IPS-20b (cell line): Measurements from ENCODE around the gene ILKAP.

Experiments used
- H3K27ac ChIP-seq: one replicate; pipeline ENCODE4 v1.5.1; 2013; ENCODE audit warnings: low read length
- H3K27me3 ChIP-seq: 2 replicates; pipeline ENCODE4 v1.6.1; 2013; ENCODE audit warnings: mild to moderate bottlenecking, low read length, inconsistent platforms; ENCODE audit not compliant: insufficient read depth
- H3K36me3 ChIP-seq: 2 replicates; pipeline ENCODE4 v1.6.1; 2013; ENCODE audit warnings: low read depth, mild to moderate bottlenecking, inconsistent platforms, low read length, moderate library complexity; ENCODE audit not compliant: insufficient read depth
- H3K4me1 ChIP-seq: 2 replicates; pipeline ENCODE4 v1.6.1; 2013; ENCODE audit warnings: mild to moderate bottlenecking, control low read depth, inconsistent platforms, low read length, moderate library complexity; ENCODE audit not compliant: insufficient read depth
- H3K4me3 ChIP-seq: 2 replicates; pipeline ENCODE4 v1.5.1; 2013; ENCODE audit warnings: mild to moderate bottlenecking, low read length, inconsistent platforms
- H3K9ac ChIP-seq: 2 replicates; pipeline ENCODE4 v1.6.1; 2013; ENCODE audit warnings: low read depth, mild to moderate bottlenecking, inconsistent platforms, low read length, moderate library complexity
- H3K9me3 ChIP-seq: 2 replicates; pipeline ENCODE4 v1.6.1; 2013; ENCODE audit warnings: mild to moderate bottlenecking, low read depth, low read length, inconsistent platforms; ENCODE audit not compliant: insufficient read depth

ILKAP gene

DNA sequence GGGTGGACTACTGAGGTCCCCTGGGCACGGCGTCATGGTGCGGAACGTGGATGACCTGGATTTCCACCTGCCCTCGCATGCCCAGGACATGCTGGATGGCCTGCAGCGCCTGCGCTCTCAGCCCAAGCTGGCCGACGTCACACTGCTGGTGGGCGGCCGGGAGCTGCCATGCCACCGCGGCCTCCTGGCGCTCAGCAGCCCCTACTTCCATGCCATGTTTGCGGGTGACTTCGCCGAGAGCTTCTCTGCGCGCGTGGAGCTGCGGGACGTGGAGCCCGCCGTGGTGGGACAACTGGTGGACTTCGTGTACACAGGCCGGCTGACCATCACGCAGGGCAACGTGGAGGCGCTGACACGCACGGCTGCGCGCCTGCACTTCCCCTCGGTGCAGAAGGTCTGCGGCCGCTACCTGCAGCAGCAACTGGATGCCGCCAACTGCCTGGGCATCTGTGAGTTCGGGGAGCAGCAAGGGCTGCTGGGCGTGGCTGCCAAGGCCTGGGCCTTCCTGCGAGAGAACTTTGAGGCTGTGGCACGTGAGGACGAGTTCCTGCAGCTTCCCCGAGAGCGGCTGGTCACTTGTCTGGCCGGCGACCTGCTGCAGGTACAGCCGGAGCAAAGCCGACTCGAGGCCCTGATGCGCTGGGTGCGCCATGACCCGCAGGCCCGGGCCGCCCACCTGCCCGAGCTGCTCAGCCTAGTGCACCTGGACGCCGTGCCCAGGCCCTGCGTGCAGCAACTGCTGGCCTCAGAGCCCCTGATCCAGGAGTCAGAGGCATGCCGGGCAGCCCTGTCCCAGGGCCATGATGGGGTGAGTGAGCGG is 62.6 kb downstream of the ILKAP start:
- Histone ChIP-seq H3K4me3 (no peak overlapping the region), H3K9me3 (no peaks in the 10 kb centered on the region), H3K36me3 (no peaks in the 10 kb centered on the region), H3K27me3 (no peaks in the 10 kb centered on the region), H3K9ac (no peak overlapping the region), H3K27ac (no peak overlapping the region), H3K4me1 (no peaks in the 10 kb centered on the region)

DNA sequence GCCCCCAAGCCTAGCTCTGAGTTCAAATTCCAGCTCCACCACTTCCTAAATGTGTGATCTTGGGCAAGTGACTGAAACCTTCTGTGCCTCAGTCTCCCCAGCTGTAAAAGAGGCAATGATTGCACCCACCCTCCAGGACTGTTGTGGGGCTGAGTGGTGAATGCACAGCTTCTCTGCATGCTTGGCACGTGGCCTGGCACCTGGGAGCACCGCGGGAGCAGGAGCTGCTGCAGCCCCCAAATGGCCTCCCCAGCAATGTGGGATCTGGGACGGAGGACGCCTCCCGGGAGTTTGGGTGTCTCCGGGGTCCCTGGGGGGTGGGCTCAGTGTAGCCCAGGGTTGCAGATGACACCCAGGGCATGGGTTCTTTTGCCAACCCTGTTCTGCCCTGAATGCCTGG is 63.5 kb downstream of the ILKAP start:
- H3K4me3 ChIP-seq = no peak overlapping the region
- H3K27me3 ChIP-seq = no peaks in the 10 kb centered on the region
- H3K36me3 ChIP-seq = no peaks in the 10 kb centered on the region
- no peak overlapping the region for H3K27ac ChIP-seq
- H3K4me1 ChIP-seq = no peaks in the 10 kb centered on the region
- H3K9ac ChIP-seq = no peak overlapping the region
- H3K9me3 ChIP-seq = no peaks in the 10 kb centered on the region

DNA sequence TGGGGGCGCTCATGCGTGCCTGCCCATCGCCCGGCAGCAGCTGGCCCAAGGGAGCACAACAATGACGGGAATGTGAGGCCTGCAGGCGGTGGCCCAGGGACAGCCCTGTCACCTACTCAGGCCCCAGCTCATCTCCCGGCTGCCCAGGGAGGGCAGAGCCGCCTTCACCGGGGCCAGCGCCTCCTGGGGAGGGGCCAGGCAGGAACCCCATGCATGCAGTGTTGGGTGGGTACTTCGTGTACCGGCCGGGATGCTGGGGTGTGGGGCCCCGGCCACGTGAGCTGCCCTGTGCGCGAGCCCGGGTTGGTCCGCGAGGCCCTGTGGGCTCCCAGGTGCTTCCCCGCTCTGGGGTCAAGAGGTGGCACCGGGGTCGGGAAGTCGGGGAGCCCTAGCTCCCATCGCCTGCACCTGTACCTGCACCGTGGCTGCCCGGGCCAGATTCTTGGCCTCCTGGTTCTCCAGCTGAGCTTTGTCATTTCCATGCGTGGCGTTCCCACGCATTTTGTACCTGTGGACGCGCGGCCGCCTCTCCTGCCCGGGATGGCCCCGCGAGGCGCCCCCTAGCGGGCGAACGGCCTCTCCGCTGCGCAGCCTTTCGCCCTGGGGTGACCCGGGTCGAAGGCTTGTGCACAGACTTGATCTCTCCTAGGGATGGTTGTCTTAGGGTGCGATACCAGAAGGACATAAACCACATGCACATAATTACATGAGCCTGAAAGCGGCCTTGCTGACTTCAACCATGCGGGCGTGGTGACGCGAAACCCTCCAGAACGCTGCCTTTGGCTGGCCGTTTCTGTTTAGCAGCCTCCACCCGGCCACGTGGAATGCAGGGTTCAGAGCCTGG is 64.1 kb downstream of the ILKAP start:
- Histone ChIP-seq H3K9ac (no peak overlapping the region), H3K27ac (no peak overlapping the region), H3K4me1 (no peaks in the 10 kb centered on the region)

DNA sequence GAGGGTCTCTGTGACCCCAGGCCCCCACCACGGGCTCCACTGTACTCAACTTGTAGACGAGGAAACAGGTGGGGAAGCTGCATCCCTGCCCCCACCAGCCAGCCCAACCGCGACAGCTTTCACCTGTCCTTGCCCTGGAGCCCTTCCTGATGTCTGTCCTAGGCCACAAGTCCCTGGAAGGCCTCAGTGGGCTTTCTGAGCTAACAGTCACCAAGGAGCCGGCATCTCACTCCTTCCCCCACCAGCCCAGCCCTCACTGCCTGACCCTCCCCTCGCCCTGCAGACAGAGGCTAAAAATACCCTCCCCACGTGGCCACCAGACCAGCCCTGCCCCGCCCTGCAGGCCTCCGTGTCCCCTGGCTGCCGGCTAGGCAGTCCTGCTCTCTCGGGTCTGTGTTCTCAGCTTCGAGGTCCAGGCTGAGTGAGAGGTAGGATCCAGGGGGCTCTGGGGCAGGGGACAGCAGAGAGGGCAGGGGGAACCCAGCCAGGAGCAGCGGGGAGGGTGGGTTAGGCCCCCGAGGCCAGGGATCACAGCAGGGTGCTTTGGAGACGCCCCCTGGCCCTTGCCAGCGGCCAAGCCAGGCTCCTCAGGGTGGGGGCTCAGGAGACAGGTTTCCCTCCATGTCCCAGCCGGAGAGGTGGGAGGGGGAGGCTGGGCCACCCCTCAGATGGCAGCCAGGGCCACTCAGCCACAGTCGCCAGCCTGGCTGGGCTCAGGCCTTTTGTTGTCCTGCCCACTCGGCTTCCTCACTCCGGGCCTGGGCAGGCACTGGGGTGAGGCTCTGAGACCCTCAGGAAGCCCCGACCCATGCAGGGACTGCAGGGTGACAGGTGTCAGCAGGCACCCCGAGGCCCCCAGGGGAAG is 64.9 kb downstream of the ILKAP start, which contains the start of gene KLHL30:
TSS of gene KLHL30 (plus strand) at position 338 of the 865 bp plus-strand sequence. CDS start 2,087 bp downstream, outside the sequence.
- no peaks in the 10 kb centered on the region for H3K36me3 ChIP-seq
- no peak within 1 kb of the TSS for H3K9ac ChIP-seq
- no peaks in the 10 kb centered on the region for H3K27me3 ChIP-seq
- H3K9me3 ChIP-seq = no peaks in the 10 kb centered on the region
- no peaks in the 10 kb centered on the region for H3K4me1 ChIP-seq
- no peak within 1 kb of the TSS for H3K4me3 ChIP-seq
- H3K27ac ChIP-seq = no peak within 1 kb of the TSS

More for the DNA sequence above, 64.1 kb downstream of the ILKAP start:
- Histone ChIP-seq H3K36me3 (no peaks in the 10 kb centered on the region), H3K27me3 (no peaks in the 10 kb centered on the region), H3K9me3 (no peaks in the 10 kb centered on the region), H3K4me3 (no peak overlapping the region)

DNA sequence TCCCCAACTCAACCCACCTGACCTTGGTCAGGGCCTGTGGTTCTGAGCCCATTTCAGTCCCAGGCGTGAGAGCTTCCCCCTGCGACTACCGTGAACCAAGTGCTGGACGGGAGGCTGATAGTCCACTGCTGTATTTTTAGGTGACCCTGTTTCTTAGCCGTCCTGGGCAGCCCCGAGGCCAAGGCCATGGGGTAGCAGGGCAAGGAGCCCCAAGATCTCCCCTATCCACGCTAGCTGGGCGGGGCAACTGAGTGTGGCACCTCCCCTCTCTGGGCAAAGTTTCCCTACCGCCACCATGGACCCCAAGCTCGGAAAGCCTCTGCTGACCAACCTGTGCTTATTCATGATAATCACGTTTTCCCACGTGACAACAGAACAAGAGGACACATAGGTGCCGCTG is 65.6 kb downstream of the ILKAP start:
- no peak overlapping the region for H3K9ac ChIP-seq
- H3K4me3 ChIP-seq = no peak overlapping the region
- no peaks in the 10 kb centered on the region for H3K27me3 ChIP-seq
- no peaks in the 10 kb centered on the region for H3K4me1 ChIP-seq
- H3K27ac ChIP-seq = no peak overlapping the region
- H3K9me3 ChIP-seq = no peaks in the 10 kb centered on the region
- H3K36me3 ChIP-seq = no peaks in the 10 kb centered on the region

DNA sequence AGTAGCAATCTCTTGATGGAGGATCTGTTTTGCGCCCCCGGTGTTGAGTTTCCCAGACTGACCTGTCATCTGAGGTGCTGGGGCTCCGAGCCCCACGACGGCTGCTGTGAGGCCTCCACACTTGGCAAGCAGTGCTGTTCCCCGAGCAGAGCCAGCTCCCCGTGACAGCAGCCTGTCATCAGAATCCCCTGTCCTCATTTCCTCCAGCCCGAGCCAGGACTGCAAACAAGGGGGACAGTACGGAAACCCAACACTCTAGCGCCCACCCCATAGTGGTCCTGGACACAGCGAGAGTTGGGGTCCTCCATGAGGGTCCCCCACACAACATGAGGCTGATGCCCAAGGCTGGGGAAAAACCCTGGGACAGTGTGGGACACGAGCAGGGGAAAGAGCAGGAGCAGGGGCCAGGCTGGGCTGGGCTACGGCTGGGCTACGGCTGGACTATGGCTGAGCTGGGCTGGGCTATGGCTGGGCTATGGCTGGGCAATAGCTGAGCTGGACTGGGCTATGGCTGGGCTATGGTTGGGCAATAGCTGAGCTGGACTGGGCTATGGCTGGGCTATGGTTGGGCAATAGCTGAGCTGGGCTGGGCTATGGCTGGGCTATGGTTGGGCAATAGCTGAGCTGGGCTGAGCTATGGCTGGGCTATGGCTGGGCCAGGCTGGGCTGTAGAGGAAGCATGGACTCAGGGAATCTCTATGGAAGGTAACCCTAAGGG is 66.5 kb downstream of the ILKAP start:
- H3K27me3 ChIP-seq = no peaks in the 10 kb centered on the region
- no peak overlapping the region for H3K27ac ChIP-seq
- H3K9ac ChIP-seq = no peak overlapping the region
- no peak overlapping the region for H3K4me3 ChIP-seq
- no peaks in the 10 kb centered on the region for H3K4me1 ChIP-seq
- no peaks in the 10 kb centered on the region for H3K9me3 ChIP-seq
- no peaks in the 10 kb centered on the region for H3K36me3 ChIP-seq

DNA sequence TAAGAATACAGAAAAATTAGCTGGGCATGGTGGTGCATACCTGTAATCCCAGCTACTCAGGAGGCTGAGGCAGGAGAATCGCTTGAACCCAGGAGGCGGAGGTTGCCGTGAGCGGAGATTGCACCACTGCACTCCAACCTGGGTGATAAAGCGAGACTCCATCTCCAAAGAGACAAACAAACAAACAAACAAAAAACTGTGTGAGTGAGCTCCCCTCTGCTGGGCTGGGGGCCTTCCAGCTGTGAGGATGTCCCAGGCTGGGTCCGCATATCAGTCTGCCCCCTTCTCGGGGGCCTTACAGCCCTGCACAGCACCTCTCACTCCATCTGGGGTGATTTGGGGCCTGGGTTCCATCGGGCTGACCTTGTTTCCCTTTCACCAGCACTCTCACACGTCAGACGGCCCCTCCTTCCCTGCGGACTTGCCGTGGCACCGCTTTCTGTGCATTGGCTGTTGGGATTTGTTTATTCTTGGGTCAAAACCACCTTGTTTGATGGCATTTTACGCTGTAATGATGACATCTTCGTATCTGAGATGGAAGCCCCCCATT is 67.8 kb downstream of the ILKAP start:
- H3K27ac ChIP-seq = no peak overlapping the region
- H3K4me1 ChIP-seq = no peaks in the 10 kb centered on the region
- H3K9me3 ChIP-seq = no peaks in the 10 kb centered on the region
- no peak overlapping the region for H3K9ac ChIP-seq
- H3K4me3 ChIP-seq = no peak overlapping the region
- no peaks in the 10 kb centered on the region for H3K27me3 ChIP-seq
- no peaks in the 10 kb centered on the region for H3K36me3 ChIP-seq

DNA sequence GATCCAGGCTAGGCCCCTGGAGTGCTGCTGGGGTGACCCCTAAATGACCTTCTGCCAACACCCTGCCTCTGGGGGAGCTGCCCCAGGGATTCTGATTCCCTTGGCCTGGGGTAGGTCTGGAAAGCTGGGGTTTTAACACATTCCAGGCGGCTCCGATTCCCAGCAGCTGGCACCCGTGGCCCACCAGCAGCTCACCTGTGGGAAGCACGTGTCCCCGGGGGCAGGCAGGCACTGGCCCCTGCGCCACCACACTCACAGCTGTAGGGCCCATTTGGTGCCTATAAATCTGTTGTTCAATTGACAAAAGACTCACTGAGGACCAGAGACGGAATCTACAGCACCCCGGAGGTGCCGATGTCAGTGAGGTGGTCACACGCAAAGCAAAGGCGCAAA is 69.1 kb downstream of the ILKAP start:
- no peaks in the 10 kb centered on the region for H3K9me3 ChIP-seq
- H3K4me1 ChIP-seq = no peaks in the 10 kb centered on the region
- H3K27ac ChIP-seq = no peak overlapping the region
- H3K27me3 ChIP-seq = no peaks in the 10 kb centered on the region
- no peak overlapping the region for H3K9ac ChIP-seq
- H3K36me3 ChIP-seq = no peaks in the 10 kb centered on the region
- no peak overlapping the region for H3K4me3 ChIP-seq

DNA sequence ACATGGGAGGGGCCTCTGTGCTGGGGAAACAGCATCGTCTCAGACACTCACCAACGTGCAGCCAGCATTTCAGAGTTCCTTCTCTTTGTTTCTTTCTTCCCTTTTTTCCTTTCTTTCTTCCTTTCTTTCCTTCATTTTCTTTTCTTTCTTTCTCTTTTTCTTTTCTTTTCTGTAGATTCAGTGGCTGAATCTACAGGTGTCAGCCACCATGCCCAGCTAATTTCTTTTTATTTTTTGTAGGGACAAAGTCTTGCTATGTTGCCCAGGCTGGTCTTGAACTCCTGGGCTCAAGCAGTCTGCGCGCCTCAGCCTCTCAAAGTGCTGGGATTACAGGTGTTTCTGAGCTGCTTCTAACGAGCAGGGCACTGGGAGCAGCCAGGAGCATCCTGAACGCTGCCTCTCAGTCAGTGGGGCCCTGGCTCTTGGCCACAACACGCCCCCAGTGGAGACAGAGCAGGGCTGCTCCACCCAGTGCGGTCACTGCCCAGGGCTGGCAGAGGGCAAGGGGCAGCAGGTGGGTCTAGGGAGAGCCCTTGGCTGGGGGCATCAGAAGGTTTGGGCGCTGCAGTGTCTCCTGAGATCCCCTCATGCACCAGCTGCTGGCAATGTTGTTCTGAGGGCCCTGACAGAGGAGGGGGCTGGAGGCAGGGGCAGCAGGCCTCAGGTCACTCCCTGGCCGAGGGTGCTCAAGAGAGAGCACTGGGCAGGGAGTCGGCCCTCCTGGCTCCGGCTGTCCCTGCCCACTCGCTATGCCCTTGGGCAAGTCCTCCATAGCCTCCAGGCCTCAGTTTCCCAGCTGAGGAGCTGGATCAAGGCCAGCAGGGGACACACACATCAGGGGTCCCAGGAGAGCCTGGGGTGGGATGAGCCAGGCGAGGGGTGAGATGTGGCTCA is 69.7 kb downstream of the ILKAP start:
- Histone ChIP-seq H3K27me3 (no peaks in the 10 kb centered on the region), H3K27ac (no peak overlapping the region)

More for the DNA sequence above, 69.7 kb downstream of the ILKAP start:
- Histone ChIP-seq H3K9ac (no peak overlapping the region), H3K4me1 (no peaks in the 10 kb centered on the region), H3K4me3 (no peak overlapping the region), H3K9me3 (no peaks in the 10 kb centered on the region), H3K36me3 (no peaks in the 10 kb centered on the region)
